DMS79 (cell line): ENCODE results near the gene LRFN3.
"Not testable (repeated sequence)": the region's sequence is repeated elsewhere in the genome, so short reads cannot be mapped to it uniquely, and the experiment has no call there.

Experiments used
- DNase-seq: peaks from one replicate; lab custom pipeline; 2025; lab: John Stamatoyannopoulos, UW

The LRFN3 gene, protein sequence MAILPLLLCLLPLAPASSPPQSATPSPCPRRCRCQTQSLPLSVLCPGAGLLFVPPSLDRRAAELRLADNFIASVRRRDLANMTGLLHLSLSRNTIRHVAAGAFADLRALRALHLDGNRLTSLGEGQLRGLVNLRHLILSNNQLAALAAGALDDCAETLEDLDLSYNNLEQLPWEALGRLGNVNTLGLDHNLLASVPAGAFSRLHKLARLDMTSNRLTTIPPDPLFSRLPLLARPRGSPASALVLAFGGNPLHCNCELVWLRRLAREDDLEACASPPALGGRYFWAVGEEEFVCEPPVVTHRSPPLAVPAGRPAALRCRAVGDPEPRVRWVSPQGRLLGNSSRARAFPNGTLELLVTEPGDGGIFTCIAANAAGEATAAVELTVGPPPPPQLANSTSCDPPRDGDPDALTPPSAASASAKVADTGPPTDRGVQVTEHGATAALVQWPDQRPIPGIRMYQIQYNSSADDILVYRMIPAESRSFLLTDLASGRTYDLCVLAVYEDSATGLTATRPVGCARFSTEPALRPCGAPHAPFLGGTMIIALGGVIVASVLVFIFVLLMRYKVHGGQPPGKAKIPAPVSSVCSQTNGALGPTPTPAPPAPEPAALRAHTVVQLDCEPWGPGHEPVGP

DNA sequence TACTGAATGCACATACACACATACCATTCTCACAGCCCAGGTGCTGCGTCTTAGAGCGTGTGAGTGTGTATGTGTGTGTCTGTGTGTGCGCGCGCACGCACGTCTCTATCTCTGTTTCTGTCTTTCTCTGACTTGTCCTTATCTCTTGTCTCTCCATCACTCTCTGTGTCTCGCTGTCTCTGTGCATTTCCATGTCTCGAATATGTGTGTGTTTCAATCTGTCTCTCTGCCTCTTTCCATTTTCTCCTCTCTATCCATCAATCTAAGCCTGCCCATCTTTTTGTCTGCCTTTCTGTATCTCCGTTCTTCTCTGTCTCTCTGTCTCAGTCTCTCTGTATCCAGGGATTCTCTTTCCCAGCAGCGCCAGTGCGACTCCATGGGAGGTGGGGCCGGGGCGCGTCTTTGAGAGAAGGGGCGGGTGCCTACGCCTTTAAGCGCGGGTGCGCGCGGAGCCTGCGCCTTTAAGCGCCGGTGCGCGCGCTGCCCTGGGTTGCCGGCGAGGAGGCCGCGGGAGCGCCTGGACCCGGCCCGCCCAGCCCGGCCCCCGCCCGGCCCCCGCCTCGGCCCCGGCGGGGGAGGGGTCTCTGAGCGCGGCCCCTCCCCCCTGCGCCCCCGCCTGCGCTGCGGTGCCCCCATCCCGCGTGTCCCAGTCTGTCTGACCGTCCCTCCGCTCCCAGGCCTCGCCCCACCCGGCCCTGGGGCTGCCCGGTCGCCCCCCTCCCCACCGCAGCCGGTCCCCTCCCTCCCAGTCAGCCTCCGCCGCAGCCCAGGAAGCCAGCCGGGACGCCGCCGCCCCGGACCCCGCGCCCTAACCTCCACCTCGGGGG is at the start of gene LRFN3:
TSS of gene LRFN3 (plus strand) at position 464 of the 827 bp plus-strand sequence. CDS start 3,052 bp downstream, outside the sequence.
- DNase-seq: peak; percentile 35

DNA sequence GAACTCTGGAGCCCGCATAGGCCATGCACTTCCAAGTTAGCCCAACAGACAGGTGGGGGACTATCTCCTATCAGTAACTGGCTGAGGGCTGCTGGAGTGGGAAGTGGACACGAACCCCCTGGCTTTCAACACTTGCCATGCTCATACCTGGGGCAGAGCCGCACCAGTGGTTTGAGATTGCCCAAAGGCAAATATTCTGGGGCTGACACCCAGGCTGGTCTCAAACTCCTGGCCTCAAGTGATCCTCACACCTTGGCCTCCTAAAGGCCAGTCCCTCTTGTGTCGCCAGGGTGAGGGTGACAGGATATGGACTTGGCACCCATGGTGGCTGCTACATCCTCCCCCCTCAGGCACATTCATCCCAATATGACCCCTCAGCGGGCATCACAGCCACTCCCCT is 49.0 kb upstream of the LRFN3 start:
- DNase-seq: no peak

DNA sequence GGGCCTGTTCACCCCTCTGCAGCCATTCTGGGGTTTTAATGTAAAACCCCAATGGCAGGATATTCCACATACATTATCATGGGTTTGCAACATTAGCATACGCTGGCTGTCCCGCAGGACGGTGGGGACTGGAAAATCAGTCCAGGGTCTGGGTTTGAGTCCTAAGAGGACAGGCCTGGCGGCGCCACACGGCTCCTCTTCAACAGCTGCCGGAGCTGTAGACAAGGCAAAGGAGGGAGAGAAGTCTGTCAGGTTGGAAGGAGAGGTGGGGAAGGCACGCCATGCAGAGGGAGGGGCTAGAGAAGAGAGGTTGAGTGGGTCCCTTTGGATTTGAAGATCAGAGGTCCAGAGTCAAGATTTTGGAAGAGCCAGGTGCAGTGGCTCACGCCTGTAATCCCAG is 47.8 kb upstream of the LRFN3 start:
- DNase-seq: no peak

DNA sequence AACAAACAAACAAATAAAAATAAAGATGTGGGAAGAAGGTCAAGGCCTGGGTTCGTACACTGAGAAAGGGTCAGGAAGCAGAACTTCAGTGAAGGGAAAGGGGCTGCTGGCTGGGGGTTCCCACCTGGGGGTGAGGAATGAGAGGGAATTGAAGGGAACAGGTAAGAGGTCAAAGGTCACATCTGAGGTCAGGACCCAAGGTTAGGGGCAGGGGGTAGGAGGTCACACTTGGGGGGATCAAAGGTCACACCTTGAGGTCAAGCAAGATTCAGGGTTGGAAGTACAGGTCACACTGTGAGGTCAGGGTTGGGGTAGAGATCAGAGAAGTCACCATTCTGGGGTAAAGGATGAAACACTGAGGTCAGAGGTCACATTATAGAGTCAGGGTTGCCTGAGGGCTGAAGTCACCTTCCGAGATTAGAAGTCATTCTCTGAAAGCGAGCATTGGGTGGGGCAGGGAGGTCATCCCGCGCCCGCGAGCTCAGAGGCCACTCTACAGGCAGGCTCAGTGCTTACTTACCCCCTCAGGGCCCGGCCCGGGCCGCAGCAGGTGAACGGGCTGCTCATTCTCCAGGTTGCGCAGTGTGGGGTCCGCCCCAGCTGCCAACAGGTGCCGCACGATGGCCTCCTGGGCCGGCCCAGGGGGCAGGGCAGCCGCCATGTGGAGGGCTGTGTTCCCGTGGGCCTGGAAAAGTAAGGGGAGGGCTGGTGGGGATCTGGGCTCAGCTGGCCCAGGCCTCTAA is 46.6 kb upstream of the LRFN3 start:
- no peak for DNase-seq

DNA sequence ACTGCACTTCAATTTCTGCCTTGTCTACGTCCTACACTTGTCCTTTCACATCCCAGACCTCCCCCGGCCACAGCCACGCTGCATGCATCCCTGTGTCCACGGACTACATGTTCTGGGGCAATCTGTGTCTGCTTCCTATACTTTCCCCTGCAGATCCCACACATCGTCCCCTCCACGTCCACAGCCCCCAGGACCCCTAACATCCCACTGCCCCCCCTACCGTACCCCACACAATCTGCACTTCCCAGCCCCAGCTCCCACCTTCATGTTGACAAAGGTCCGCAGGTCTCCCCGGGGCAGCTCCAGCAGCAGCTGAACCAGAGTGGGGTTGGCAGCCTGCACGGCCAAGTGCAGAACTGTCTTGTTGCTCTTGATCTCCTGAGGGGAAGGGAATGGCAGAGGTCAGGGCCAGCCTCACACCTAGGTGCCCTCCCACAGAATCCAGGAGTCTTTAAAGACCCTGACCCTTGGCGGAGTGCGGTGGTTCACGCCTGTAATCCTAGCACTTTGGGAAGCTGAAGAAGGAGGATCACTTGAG is 46.0 kb upstream of the LRFN3 start:
- no peak for DNase-seq

DNA sequence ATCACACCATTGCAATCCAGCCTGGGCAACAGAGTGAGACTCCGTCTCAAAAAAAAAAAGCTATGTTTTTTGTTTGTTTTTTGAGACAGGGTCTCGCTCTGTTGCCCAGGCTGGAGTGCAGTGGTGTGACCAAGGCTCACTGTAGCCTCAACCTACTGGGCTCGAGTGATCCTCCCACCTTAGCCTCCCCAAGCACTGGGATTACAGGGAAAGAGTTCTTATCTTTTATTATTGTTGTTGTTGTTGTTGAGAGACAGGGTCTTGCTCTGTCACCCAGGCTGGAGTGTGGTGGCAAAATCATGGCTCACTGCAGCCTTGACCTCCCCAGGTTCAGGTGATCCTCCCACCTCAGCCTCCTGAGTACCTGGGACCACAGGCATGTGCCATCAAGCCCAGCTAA is 44.4 kb upstream of the LRFN3 start:
- not testable (repeated sequence) for DNase-seq

DNA sequence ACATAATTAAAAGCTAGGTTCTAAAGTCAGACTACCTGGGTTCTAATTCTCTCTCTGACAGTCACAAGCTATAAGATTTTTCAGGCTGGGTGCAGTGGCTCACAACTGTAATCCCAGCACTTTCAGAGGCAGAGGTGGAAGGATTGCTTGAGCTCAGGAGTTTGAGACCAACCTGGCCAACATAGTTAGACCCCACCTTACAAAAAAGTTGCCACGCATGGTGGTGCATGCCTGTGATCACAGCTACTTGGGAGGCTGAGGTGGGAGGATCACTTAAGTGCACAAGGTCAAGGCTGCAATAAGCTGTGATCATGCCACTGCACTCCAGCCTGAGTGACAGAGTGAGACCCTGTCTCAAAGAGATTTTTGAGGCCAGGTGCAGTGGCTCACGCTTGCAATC is 41.8 kb upstream of the LRFN3 start:
- DNase-seq: no peak

DNA sequence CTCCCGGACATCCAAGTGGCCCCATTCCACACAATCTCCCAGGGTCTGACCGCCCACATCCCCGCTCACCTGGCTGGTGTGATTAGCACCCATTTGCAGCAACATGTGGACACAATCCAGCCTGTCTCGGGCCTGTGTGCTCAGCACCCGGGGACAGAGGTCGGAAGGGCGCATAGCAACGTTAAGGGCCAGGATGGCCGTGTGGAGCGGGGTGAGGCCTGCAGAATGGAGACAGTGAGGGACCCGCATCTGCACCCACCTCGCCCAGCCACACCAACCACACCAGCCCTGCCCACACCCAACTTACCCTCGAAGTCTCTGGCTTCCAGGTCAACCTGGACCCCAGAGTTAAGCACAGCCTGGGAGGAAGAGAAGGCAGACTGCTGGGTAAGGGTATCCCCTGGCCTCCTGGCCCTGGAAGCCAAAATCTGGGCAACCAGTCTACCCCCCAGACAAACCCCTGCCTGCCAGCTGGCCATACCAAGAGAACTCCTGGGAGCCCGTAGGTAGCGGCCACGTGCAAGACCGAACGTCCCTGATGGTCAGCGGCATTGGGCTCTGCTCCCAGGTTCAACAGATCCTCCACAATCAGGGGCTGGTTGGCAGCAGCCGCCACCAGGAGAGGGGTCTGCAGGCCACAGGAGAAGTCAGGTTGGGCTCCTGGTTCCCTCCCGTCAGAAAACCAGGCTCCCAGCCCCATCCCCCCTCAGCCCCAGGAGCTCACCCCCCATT is 40.1 kb upstream of the LRFN3 start:
- DNase-seq: no peak

DNA sequence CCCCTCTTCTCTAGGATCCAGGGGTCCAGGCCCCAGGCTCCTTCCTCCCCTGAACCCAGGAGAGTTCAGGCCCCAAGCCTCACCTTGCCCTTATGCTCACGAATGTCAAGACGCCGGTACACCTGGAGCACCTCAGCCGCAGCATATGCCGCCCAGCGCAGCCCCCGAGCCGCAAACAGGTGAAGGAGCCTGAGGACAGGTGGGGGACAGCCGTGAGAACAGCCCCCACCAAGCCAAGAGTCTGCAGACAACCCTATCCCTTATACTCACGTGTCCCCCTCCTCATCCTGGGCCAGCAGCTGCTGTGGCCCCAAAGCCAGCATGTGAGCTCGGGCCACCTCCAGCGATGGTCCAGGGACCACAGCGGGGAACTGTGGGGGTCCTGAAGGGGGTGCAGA is 39.5 kb upstream of the LRFN3 start:
- DNase-seq: no peak

DNA sequence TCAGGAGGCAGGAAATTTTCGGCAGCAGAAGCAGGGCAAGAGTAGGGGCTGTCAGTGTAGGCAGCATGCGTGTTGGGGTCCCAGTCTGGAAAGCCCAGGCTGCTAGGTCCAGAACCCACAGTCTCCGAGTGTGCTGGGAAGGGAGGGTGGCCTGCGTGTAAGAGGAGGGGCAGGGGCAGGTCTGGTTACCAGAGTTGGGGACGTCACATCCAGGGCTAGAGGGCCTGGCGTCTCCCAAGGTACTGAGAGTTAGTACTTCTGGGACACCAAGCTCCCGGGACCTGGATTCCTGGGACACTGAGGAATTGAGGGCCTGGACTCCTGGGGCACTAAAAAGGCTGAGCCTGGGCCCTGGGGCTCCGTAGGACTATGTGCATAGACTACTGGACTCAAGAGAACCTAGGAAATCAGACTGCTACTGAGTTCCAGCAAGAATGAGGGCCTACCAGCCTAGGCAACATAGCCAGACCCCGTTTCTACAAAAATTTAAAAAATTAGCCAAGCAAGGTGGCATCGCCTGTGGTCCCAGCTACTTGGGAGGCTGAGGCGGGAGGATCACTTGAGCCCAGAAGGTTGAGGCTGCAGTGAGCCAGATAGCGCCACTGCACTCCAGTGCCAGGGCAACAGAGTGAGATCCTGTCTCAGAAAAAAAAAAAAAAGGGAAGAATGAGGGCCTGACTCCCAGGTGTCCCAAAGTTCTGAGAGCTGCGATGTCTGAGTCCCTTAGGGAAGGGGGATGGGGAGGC is 38.3 kb upstream of the LRFN3 start:
- DNase-seq: no peak

DNA sequence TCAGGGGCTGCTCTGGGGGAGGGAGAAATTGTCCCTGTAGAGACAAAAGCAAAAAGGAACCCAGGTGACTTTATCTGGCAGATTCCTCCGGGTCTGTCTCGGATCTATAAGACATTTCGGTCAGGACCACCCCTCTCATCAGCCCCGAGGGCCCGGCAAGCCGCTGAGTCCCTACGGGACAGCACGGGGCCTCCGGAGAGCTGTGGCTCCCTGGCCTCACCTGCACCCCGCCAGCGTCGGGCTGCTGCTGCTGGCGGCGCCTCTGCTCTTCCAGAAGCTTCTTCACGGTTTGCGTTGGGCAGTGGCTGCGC is 37.7 kb upstream of the LRFN3 start:
- no peak for DNase-seq

DNA sequence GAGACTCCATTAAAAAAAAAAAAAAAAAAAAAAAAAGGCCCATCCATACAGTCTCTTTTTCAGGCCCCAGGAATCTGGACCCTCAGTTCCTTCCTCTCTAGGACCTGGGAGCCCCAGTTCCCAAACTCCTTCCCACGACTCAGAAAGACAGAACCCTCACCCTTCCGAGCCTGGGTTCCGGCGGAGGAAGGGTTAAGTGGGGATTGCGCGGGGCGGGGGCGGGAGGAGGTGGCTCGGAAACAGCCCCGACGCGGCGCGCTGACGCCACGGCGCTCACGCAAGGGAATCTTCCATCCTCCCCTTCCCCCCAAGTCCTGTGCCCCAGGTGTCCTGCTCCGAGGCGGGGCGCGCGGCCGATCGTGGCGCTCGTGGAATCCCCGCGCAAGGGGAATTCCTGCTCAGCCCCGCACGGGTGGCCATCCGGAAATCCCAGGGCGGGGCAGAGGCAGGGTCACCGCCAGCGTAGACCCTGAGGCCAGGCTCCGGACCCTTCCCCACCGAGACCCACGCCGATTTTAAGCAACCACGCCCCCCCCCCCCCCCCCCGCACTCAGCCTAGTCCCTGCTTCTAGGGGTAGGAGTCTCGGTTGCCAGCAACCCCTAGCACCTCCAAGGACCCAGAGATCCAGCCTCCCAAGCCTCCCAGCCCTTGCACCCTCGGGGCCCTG is 36.5 kb upstream of the LRFN3 start:
- peak; percentile 55 for DNase-seq

DNA sequence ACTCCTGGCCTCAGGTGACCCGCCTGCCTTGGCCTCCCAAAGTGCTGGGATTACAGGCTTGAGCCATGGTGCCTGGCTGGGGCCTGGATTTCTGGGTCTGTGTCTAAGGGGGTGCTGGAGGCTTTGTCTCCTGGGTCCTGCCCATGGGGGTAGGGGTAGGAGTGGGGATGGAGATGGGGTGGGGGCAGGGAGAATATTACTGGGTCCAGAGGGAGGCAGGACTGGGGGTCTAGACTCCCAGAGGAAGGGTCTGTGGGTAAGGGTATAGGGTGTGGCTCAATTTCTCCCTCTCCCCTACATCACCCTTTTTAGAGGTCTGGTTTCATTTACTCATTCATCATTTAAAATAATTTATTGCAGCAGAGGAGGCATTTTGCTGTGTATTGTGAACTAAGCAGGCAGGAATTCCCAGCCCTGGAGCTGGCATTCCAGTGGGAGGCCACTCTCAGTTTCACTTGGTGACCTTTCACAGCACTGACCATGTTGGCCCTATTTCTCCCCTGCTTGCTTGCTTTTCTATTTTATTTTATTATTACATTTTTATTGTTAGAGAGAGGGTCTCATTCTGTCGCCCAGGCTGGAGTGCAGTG is 35.0 kb upstream of the LRFN3 start:
- DNase-seq: no peak

DNA sequence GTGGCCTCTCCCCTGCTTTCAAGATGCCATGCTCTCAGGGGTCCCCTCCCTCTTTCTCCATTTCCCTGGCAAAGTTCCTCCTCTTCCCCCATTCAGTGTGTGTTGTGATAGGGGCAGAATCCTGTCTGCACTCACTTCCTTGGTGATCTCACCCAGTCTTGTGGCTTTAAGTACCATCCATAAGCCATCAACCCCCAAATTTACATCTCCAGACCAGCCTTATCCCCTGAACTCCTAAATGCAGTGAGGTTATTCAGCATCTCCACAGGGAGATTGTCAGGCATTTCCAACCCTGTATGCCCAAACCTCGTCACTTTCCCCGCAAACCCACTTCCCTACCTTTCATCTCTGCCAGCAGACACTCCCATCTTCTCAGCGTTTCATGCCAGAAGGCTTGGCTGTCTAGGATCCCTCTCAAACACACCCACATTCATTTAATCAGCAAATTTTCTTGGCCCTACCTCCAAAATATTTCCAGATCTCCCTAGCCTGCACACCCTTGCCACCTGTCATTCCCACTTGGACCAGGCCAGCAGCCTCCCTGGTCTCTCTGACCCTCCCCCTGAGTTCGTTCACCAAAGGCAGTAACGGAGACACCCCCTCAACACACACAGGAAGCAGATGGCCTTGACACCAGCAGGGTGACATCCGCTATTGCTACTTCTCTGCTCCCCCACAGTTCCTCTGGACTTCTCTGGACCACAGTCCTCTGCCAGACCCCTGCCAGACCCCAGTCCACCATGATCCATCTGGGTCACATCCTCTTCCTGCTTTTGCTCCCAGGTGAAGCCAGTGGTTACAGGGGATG is 34.1 kb upstream of the LRFN3 start, which contains the start of gene HCST:
TSS of gene HCST (plus strand) at position 676 of the 808 bp plus-strand sequence. CDS start at position 741, 65 bp downstream.
- DNase-seq: no peak

DNA sequence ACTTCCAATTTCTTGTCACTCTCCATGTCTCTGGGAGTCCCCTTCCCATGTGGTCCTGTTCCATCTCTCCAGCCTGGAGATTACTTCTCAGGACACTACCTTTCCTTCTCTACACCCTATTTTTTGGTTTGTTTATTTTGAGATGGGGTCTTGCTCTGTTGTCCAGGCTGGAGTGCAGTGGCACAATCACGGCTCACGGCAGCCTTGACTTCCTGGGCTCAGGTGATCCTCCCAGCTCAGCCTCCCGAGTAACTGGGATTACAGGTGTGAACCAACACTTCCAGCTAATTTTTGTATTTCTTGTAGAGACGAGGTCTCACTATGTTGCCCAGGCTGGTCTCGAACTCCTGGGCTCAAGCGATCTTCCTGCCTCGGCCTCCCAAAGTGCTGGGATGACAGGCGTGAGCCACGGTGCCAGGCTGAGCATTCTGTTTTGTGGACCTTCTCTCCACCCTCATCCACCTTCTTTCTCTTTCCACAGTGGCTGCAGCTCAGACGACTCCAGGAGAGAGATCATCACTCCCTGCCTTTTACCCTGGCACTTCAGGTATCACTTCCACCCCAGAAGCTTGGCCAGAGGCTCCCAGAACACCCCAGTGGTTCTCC is 33.2 kb upstream of the LRFN3 start:
- DNase-seq: no peak

DNA sequence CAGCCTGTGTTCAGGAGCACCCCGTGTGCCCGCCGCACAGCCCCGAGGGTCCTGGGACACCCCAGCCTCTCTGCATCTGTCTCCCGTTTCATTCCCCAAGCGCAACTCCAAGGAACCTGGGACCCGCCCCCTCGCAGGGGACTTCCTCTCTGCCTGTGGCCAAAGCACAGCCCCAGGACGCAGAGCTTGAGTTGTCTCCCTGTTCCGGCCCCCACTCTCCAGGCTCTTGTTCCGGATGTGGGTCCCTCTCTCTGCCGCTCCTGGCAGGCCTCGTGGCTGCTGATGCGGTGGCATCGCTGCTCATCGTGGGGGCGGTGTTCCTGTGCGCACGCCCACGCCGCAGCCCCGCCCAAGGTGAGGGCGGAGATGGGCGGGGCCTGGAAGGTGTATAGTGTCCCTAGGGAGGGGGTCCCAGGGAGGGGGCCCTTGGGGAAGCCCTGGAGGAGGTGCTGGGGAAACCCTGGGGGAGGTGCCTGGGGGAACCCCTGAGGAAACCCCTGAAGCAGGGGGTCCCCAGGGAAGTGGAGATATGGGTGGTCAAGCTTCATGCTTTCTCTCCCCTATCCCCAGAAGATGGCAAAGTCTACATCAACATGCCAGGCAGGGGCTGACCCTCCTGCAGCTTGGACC is 32.5 kb upstream of the LRFN3 start:
- peak; percentile 23 for DNase-seq

DNA sequence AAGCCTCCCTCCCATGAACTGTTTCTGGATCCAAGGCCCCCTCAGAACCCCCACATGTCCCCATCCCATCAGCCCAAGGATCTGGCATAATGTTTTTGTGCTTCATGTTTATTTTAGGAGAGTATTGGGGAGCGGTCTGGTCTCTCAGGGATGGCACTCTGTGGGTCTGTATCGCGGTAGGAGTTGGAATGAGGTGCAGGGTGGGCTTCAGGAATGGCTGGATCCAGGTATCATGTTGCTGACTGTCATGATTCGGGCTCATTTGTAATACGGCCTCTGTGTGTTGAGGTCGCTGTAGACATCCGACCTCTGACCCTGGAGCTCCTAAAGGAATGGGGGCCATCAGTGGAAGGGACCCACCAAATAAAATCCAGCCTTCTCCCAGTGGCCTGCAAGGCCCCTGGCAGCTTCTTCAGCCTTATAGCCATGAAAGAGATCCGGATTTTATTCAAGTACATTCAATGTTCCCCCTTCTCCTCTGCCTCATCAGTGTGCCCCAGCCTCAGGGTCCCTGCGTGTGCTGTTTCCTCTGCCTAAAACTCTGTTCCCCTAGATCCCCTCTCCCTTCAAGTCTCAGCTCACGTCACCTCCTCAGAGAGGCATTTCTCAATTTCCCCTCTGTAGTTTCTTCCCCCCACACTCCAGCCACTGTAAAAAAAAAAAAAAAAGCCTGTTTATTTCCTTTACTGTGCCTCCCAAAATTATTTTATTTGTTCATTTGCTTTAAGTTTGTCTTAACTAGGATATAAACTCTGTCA is 31.7 kb upstream of the LRFN3 start:
- DNase-seq: no peak
